Muscle of arm (tissue), 12 donors: ENCODE measurements around the gene RHAG. TPM values are rescaled to one million over a fixed set of nuclear protein-coding genes. Genes with fewer than 3 reads are reported as not detected.

Experiments used
- DNase-seq: peaks from one replicate; pipeline ENCODE4 v3.0.0-alpha.2; 2013
- polyA plus RNA-seq, 12 donors: library from polyadenylated mRNA; unstranded; fragments of 120-200 nt; gene quantifications; one replicate each; pipeline ENCODE4 v1.2.1, GENCODE V29; 2013; ENCODE audit not compliant: insufficient read length in 12 of 12

The RHAG gene
- polyA plus RNA-seq, 12 donors: 0.38 to 3.4 (median 0.84) TPM; not detected in 2

GRCh38 chr6:49565261-49565660, 71.4 kb downstream of the RHAG start:
- DNase-seq: no peak

GRCh38 chr6:49564552-49564951, 72.1 kb downstream of the RHAG start:
- DNase-seq: no peak

GRCh38 chr6:49563006-49563886, 73.4 kb downstream of the RHAG start:
- DNase-seq: no peak

GRCh38 chr6:49558238-49558637, 78.4 kb downstream of the RHAG start:
- DNase-seq: no peak

GRCh38 chr6:49557177-49557576, 79.5 kb downstream of the RHAG start:
- no peak for DNase-seq

- DNase-seq: no peak
Measured at GRCh38 chr6:49556429-49556837, 80.2 kb downstream of the RHAG start.

GRCh38 chr6:49555951-49556350, 80.7 kb downstream of the RHAG start:
- no peak for DNase-seq

Other genes with a start within 250 kb of the RHAG start
- 10 to 100 TPM in 11 of 12 donors, not detected in 1; 10.0 to 27.3 (median 23.6) TPM for gene MMUT, start 173.6 kb downstream of the RHAG start, polyA plus RNA-seq
- 10 to 100 TPM in 5 of 12 donors, 1 to 10 TPM in 6, not detected in 1; 7.6 to 13.8 (median 8.7) TPM for gene CENPQ, start 173.5 kb downstream of the RHAG start, polyA plus RNA-seq
- not detected for gene GLYATL3, start 136.9 kb downstream of the RHAG start, polyA plus RNA-seq
- gene C6orf141, start 86.2 kb downstream of the RHAG start, polyA plus RNA-seq: 1 to 10 TPM in 10 of 12 donors, not detected in 2; 1.4 to 5.7 (median 2.5) TPM
- under 1 TPM in 1 of 12 donors, not detected in 11; 0.12 TPM for gene CRISP2, start 76.7 kb upstream of the RHAG start, polyA plus RNA-seq
- gene CRISP3, start 107.5 kb upstream of the RHAG start, polyA plus RNA-seq: 1 to 10 TPM in 1 of 12 donors, under 1 TPM in 7, not detected in 4; 0.08 to 1.1 (median 0.22) TPM
- gene PGK2, start 150.4 kb upstream of the RHAG start, polyA plus RNA-seq: not detected
- not detected for gene CRISP1, start 229.7 kb upstream of the RHAG start, polyA plus RNA-seq